ENCODE measurements around the gene MPEG1. TPM values are rescaled to one million over a fixed set of nuclear protein-coding genes. Genes with fewer than 3 reads are reported as not detected.
A peak's percentile ranks its signal among the peaks of the same experiment; 100 is the strongest.

Gene MPEG1
- total and polyA plus RNA-seq, 4 donors: 4.3 to 27.1 (median 25.0) TPM

- 96 to 97% methylated on average over 33 of the region's 33 CpGs for WGBS, 2 donors
- ATAC-seq (ENCODE audit: low FRiP score) (peak; percentile 19), DNase-seq (no peak)
- no peaks in the 10 kb centered on the region for H3K9me3 ChIP-seq (ENCODE audit: control insufficient read depth, low read length)
- intact Hi-C loops (cut with DNase I): no loop called here
- no peaks in the 10 kb centered on the region for H3K36me3 ChIP-seq (ENCODE audit: control insufficient read depth in 1 of 2, insufficient read depth in 2 of 2, low read length in 1 of 2)
- H3K27me3 ChIP-seq (ENCODE audit: control insufficient read depth in 1 of 2, insufficient read depth in 2 of 2, low read length in 1 of 2): no peaks in the 10 kb centered on the region
- no peak overlapping the region for H3K4me3 ChIP-seq (ENCODE audit: low read length in 2 of 2)
- no peaks in the 10 kb centered on the region for H3K4me1 ChIP-seq (ENCODE audit: control insufficient read depth in 1 of 2, insufficient read depth in 2 of 2, low read length in 2 of 2)
- H3K27ac ChIP-seq (ENCODE audit: low read depth in 1 of 2, low read length in 2 of 2): no peak overlapping the region
Observed at GRCh38 chr11:59181746-59182456, 30.8 kb downstream of the MPEG1 start.

DNA sequence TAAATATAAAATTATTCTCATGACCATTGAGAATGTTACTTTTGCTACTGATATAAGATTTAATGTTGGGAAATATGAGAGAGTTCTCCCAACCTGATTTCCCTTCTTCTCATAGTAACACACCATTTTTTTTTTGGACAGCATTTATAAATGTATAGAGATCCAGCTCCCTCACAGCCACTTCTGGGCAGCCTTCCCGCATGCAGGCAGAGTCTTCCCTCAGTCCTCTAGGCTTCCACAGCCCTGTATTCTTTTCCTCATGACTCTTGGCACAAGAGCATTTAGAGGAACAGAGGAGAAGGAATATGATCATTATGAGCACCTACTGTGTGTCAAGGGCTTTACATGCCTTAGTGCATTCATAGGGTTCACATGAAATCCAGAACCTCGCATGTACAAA lies 31.8 kb downstream of the MPEG1 start:
- Histone ChIP-seq H3K36me3 (ENCODE audit: control insufficient read depth in 1 of 2, insufficient read depth in 2 of 2, low read length in 1 of 2) (no peaks in the 10 kb centered on the region), H3K4me3 (ENCODE audit: low read length in 2 of 2) (no peak overlapping the region), H3K4me1 (ENCODE audit: control insufficient read depth in 1 of 2, insufficient read depth in 2 of 2, low read length in 2 of 2) (no peaks in the 10 kb centered on the region), H3K27ac (ENCODE audit: low read depth in 1 of 2, low read length in 2 of 2) (no peak overlapping the region), H3K27me3 (ENCODE audit: control insufficient read depth in 1 of 2, insufficient read depth in 2 of 2, low read length in 1 of 2) (no peaks in the 10 kb centered on the region), H3K9me3 (ENCODE audit: control insufficient read depth, low read length) (no peaks in the 10 kb centered on the region)
- 89 to 92% methylated on average over 2 of the region's 2 CpGs for WGBS, 2 donors
- intact Hi-C loops (cut with DNase I): no loop called here
- DNase-seq (no peak), ATAC-seq (ENCODE audit: low FRiP score) (no peak)

GRCh38 chr11:59180168-59180776 lies 32.5 kb downstream of the MPEG1 start:
- no peaks in the 10 kb centered on the region for H3K27me3 ChIP-seq (ENCODE audit: control insufficient read depth in 1 of 2, insufficient read depth in 2 of 2, low read length in 1 of 2)
- WGBS, 2 donors: 85 to 89% methylated on average over 2 of the region's 2 CpGs
- H3K36me3 ChIP-seq (ENCODE audit: control insufficient read depth in 1 of 2, insufficient read depth in 2 of 2, low read length in 1 of 2): no peaks in the 10 kb centered on the region
- DNase-seq: no peak
- intact Hi-C loops (cut with DNase I): no loop called here
- no peak for ATAC-seq (ENCODE audit: low FRiP score)
- no peaks in the 10 kb centered on the region for H3K4me1 ChIP-seq (ENCODE audit: control insufficient read depth in 1 of 2, insufficient read depth in 2 of 2, low read length in 2 of 2)
- H3K9me3 ChIP-seq (ENCODE audit: control insufficient read depth, low read length): no peaks in the 10 kb centered on the region
- H3K27ac ChIP-seq (ENCODE audit: low read depth in 1 of 2, low read length in 2 of 2): no peak overlapping the region
- H3K4me3 ChIP-seq (ENCODE audit: low read length in 2 of 2): no peak overlapping the region

GRCh38 chr11:59179121-59179520 lies 33.6 kb downstream of the MPEG1 start:
- DNase-seq (no peak), ATAC-seq (ENCODE audit: low FRiP score) (no peak)
- H3K27me3 ChIP-seq (ENCODE audit: control insufficient read depth in 1 of 2, insufficient read depth in 2 of 2, low read length in 1 of 2): no peaks in the 10 kb centered on the region
- H3K27ac ChIP-seq (ENCODE audit: low read depth in 1 of 2, low read length in 2 of 2): no peak overlapping the region
- 86 to 88% methylated on average over 2 of the region's 2 CpGs for whole genome bisulfite sequencing, 2 donors
- no peaks in the 10 kb centered on the region for H3K36me3 ChIP-seq (ENCODE audit: control insufficient read depth in 1 of 2, insufficient read depth in 2 of 2, low read length in 1 of 2)
- intact Hi-C loops (cut with DNase I): no loop called here
- H3K9me3 ChIP-seq (ENCODE audit: control insufficient read depth, low read length): no peaks in the 10 kb centered on the region
- H3K4me3 ChIP-seq (ENCODE audit: low read length in 2 of 2): no peak overlapping the region
- no peaks in the 10 kb centered on the region for H3K4me1 ChIP-seq (ENCODE audit: control insufficient read depth in 1 of 2, insufficient read depth in 2 of 2, low read length in 2 of 2)

GRCh38 chr11:59178402-59178801 lies 34.3 kb downstream of the MPEG1 start:
- ATAC-seq (ENCODE audit: low FRiP score) (no peak), DNase-seq (no peak)
- Histone ChIP-seq H3K36me3 (ENCODE audit: control insufficient read depth in 1 of 2, insufficient read depth in 2 of 2, low read length in 1 of 2) (no peaks in the 10 kb centered on the region), H3K4me3 (ENCODE audit: low read length in 2 of 2) (no peak overlapping the region), H3K27ac (ENCODE audit: low read depth in 1 of 2, low read length in 2 of 2) (no peak overlapping the region), H3K27me3 (ENCODE audit: control insufficient read depth in 1 of 2, insufficient read depth in 2 of 2, low read length in 1 of 2) (no peaks in the 10 kb centered on the region), H3K9me3 (ENCODE audit: control insufficient read depth, low read length) (no peaks in the 10 kb centered on the region), H3K4me1 (ENCODE audit: control insufficient read depth in 1 of 2, insufficient read depth in 2 of 2, low read length in 2 of 2) (no peaks in the 10 kb centered on the region)
- intact Hi-C loops (cut with DNase I): no loop called here

DNA sequence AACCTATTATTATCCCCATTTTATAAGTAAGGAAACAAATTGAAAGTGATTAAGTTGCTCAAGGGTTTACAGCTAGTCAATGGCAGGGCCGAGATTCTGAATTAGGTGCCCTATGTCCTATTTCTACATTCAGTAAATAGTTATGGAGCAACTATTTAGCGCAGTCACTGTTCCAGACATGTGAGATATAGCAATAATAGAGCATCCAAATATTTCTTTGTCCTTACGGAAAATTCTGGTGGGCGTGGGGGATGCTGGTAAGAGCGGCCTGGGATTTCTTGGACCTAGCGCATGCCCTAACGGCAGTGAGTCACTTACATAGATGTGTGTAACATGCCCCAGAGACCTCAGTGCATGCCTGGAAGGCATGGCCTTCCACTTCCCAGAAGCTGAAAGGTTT lies 36.4 kb downstream of the MPEG1 start:
- 77 to 86% methylated on average over 7 of the region's 7 CpGs for WGBS, 2 donors
- no peaks in the 10 kb centered on the region for H3K27me3 ChIP-seq (ENCODE audit: control insufficient read depth in 1 of 2, insufficient read depth in 2 of 2, low read length in 1 of 2)
- H3K36me3 ChIP-seq (ENCODE audit: control insufficient read depth in 1 of 2, insufficient read depth in 2 of 2, low read length in 1 of 2): no peaks in the 10 kb centered on the region
- no peaks in the 10 kb centered on the region for H3K9me3 ChIP-seq (ENCODE audit: control insufficient read depth, low read length)
- DNase-seq (no peak), ATAC-seq (ENCODE audit: low FRiP score) (no peak)
- intact Hi-C loops (cut with DNase I): no loop called here
- H3K4me3 ChIP-seq (ENCODE audit: low read length in 2 of 2): no peak overlapping the region
- H3K4me1 ChIP-seq (ENCODE audit: control insufficient read depth in 1 of 2, insufficient read depth in 2 of 2, low read length in 2 of 2): no peaks in the 10 kb centered on the region
- H3K27ac ChIP-seq (ENCODE audit: low read depth in 1 of 2, low read length in 2 of 2): no peak overlapping the region

- ATAC-seq (ENCODE audit: low FRiP score): no peak
- H3K36me3 ChIP-seq (ENCODE audit: control insufficient read depth in 1 of 2, insufficient read depth in 2 of 2, low read length in 1 of 2): no peaks in the 10 kb centered on the region
- no peak overlapping the region for H3K4me3 ChIP-seq (ENCODE audit: low read length in 2 of 2)
- intact Hi-C loops (cut with DNase I): no loop called here
- H3K27ac ChIP-seq (ENCODE audit: low read depth in 1 of 2, low read length in 2 of 2): no peak overlapping the region
- WGBS, 2 donors: 42 to 45% methylated on average over 4 of the region's 4 CpGs
- no peaks in the 10 kb centered on the region for H3K27me3 ChIP-seq (ENCODE audit: control insufficient read depth in 1 of 2, insufficient read depth in 2 of 2, low read length in 1 of 2)
- DNase-seq: no peak
- H3K9me3 ChIP-seq (ENCODE audit: control insufficient read depth, low read length): no peaks in the 10 kb centered on the region
- no peaks in the 10 kb centered on the region for H3K4me1 ChIP-seq (ENCODE audit: control insufficient read depth in 1 of 2, insufficient read depth in 2 of 2, low read length in 2 of 2)
Observed at GRCh38 chr11:59175091-59175501, 37.6 kb downstream of the MPEG1 start.

- H3K9me3 ChIP-seq (ENCODE audit: control insufficient read depth, low read length): no peaks in the 10 kb centered on the region
- intact Hi-C loops (cut with DNase I): no loop called here
Observed at GRCh38 chr11:59174664-59175033, 38.1 kb downstream of the MPEG1 start.

GRCh38 chr11:59173964-59174663 lies 38.6 kb downstream of the MPEG1 start:
- Histone ChIP-seq H3K4me3 (ENCODE audit: low read length in 2 of 2) (no peak overlapping the region), H3K4me1 (ENCODE audit: control insufficient read depth in 1 of 2, insufficient read depth in 2 of 2, low read length in 2 of 2) (no peaks in the 10 kb centered on the region), H3K27ac (ENCODE audit: low read depth in 1 of 2, low read length in 2 of 2) (no peak overlapping the region), H3K36me3 (ENCODE audit: control insufficient read depth in 1 of 2, insufficient read depth in 2 of 2, low read length in 1 of 2) (no peaks in the 10 kb centered on the region), H3K9me3 (ENCODE audit: control insufficient read depth, low read length) (no peaks in the 10 kb centered on the region), H3K27me3 (ENCODE audit: control insufficient read depth in 1 of 2, insufficient read depth in 2 of 2, low read length in 1 of 2) (no peaks in the 10 kb centered on the region)
- DNase-seq (no peak), ATAC-seq (ENCODE audit: low FRiP score) (no peak)
- intact Hi-C loops (cut with DNase I): no loop called here
- 68 to 75% methylated on average over 7 of the region's 7 CpGs for WGBS, 2 donors

More at GRCh38 chr11:59174664-59175033, 38.1 kb downstream of the MPEG1 start:
- WGBS, 2 donors: 81 to 85% methylated on average over 7 of the region's 7 CpGs
- no peaks in the 10 kb centered on the region for H3K4me1 ChIP-seq (ENCODE audit: control insufficient read depth in 1 of 2, insufficient read depth in 2 of 2, low read length in 2 of 2)
- no peak for DNase-seq
- no peak overlapping the region for H3K27ac ChIP-seq (ENCODE audit: low read depth in 1 of 2, low read length in 2 of 2)
- no peak overlapping the region for H3K4me3 ChIP-seq (ENCODE audit: low read length in 2 of 2)
- no peaks in the 10 kb centered on the region for H3K27me3 ChIP-seq (ENCODE audit: control insufficient read depth in 1 of 2, insufficient read depth in 2 of 2, low read length in 1 of 2)
- H3K36me3 ChIP-seq (ENCODE audit: control insufficient read depth in 1 of 2, insufficient read depth in 2 of 2, low read length in 1 of 2): no peaks in the 10 kb centered on the region
- ATAC-seq (ENCODE audit: low FRiP score): no peak

Data from aorta (tissue), 5 donors.